Kidney capillary endothelial cell (primary cell): Measurements from ENCODE around the gene EEF2.
A peak's percentile ranks its signal among the peaks of the same experiment; 100 is the strongest.

Source experiments
- DNase-seq: peaks from one replicate; pipeline ENCODE4 v3.0.0-alpha.2; 2018; ENCODE audit warnings: low spot score

Gene EEF2

GRCh38 chr19:3984908-3985642 is at the start of gene EEF2:
Gene EEF2, minus strand, starts transcription at chr19:3985463. Its CDS starts 83 bp downstream, at chr19:3985380.
- DNase-seq: peak; percentile 89

DNA sequence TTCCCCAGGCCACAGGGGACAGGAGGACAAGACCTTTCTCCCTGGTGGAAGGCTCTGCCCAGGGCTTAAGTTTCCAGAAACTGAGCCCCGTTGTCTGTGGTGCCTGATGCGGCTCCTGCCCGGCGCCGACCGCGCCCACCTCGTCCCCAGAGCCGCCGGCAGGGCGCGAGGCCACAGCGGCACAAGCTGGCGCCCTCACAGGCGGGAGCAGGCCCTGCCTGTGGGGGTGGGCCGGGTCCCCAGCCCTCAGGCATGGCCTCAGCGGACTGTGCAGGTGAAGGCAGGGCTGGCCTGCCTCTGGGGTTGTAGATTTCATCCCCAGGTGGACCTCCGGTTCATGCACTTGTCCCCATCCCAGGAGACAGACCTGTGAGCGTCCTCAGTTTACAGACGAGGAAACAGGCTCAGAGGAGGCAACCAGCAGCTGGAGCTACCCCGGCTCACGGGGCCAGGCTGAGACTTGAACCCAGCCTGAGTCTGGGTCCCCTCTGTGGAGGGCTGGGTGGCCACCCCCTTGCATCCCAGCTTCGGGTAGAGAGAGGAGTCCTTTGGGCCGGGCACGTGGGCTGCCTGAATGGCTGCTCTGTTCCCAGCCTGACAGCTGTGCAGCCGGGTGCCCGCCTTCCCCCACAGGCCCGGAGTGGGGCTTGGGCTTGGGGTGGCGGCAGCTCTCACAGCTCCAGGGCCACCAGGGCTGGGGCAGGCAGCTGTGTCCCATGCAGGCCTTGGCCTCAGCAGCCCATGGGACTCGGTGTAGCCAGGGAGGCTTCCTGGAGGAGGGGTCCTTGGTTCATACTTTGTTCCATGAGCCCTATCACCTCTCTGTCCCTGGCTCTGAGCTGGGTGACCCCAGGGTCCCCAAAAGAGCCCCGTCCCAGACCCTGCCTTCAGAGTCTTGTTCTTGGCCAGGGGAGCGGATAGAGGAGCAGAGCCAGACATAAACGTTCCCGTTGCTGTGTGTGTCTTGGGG is 49.1 kb upstream of the EEF2 start:
- no peak for DNase-seq

GRCh38 chr19:4033028-4033956 is 48.0 kb upstream of the EEF2 start:
- DNase-seq: no peak

- no peak for DNase-seq
These were observed 47.2 kb upstream of the EEF2 start for GRCh38 chr19:4032436-4032835.

DNA sequence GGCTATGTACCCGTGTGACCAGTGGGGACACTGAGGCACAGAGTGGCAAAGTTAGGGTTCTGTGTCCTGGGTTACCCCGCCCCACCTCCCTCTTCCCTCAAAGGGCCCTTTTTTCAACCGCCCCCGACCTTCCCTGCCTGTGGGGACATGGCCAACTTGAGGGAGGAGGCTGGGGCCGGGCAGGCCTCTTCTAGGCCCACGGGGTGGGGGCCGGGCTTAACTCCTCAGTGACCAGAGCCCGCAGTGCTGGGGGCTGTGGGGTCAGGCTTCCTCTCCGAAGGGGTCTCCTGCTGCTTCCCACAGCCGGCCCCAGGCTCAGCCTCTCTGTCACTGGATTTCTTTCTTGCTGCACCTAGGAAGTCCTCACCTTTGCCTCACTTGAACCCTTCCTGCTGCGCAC is 46.2 kb upstream of the EEF2 start:
- DNase-seq: no peak

- DNase-seq: no peak
These were observed 45.7 kb upstream of the EEF2 start for GRCh38 chr19:4030981-4031380.

DNA sequence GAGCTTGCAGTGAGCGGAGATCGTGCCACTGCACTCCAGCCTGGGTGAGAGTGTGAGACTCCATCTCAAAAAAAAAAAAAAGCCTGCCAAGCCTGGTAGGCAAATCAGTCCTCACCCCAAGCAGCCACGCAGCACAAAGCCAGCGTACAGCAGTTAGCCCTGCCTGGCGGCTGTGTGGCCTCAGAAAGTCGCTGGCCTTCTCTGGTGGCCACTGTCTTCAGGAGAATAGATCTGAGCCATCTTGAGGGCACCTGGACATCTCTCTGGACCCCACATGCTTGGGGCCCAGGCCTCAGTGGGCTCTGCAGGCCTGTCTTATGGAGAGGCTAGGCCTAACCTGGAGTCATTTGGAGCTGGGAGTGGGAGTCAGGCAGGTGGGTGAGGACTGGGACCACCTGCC is 45.3 kb upstream of the EEF2 start:
- no peak for DNase-seq

- no peak for DNase-seq
These were observed 44.0 kb upstream of the EEF2 start for GRCh38 chr19:4029247-4029614.

DNA sequence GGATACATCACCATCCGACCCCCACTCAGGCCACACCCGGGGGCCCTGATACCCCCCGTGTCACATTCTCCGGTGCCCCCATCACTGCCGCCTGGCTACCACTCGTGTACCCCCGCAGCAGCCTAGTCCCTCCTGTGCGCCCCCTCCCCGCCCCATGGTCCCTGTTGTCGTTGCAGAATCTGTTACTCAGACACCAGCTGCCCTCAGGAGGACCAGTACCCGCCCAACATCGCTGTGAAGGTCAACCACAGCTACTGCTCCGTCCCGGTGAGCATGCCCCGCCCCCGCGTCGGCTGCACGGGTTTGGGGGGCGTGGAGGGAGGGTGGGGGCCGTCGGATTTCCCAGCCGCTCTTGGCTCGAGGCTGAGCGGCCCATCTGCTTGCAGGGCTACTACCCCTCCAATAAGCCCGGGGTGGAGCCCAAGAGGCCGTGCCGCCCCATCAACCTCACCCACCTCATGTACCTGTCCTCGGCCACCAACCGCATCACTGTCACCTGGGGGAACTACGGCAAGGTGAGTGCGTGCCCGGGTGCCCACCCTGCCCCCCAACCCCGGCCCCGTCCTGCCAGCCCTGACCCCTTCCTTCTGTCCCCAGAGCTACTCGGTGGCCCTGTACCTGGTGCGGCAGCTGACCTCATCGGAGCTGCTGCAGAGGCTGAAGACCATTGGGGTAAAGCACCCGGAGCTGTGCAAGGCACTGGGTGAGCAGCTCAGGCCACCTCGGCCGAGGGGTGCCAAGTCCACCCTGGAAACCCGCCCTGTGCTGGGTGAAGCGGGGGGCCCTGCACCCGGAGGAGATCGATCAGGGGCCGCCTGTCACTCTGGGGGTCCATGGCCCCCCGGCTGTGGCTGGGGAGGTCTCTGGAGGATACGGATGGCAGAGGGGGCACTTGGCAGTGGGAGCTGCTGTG is 43.3 kb upstream of the EEF2 start:
- DNase-seq: no peak

GRCh38 chr19:4027146-4027545 is 41.9 kb upstream of the EEF2 start:
- DNase-seq: no peak

- no peak for DNase-seq
These were observed 40.1 kb upstream of the EEF2 start for GRCh38 chr19:4025317-4025716.

DNA sequence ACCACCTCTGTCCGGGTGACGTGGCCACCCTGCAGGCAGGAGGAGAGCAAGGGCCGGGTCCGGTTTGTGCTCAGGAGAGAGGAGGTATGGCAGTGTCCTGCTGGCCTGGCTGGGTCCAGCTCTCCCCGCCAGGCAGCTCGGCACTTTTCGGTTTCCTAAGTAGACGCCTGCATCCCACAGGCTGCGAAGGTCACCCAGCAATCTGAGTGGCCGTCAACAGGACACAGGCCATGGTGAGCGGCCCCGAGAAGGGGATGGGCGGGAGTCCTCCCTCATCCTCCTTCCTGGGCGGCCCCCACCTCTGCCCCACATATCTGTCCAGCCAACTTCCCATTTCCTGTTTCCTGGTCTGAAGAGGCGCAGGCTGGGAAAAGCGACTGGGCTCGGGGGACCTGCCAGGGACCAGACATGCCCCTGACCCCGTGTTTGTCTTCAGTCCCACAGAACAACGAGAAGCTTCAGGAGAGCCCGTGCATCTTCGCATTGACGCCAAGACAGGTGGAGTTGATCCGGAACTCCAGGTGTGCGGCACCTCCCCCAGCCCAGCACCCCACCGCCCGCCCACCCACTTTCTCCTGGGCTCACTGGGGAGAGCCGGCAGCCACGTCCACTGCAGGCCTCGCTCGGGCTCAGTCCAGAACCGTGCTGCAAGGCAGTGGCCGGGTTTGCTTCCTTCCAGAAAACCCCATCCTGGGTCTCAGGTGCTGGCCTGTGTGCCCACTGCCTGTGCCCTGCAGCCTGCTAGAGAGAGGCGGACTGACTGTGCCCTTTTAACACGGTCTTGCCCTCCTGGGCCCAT is 38.5 kb upstream of the EEF2 start:
- no peak for DNase-seq

DNA sequence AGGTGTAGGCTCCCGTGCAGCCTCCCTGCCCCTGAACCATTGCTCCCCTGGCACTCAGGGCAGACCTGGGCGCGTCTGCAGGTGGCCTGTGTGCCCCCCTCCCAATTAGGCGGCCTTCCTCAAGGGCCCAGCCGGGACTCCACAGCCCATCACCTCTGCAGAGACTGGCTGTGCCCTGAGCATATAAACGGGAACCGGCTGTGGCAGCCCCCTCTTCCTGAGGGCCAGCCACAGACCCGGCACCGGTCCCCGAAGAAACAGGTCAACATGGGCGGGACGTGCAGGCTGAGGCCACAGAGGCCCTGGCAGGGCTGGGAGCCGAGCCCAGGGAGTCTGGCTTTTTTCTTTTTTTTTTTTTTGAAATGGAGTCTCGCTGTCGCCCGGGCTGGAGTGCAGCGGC is 34.3 kb upstream of the EEF2 start:
- DNase-seq: no peak

- no peak for DNase-seq
These were observed 33.7 kb upstream of the EEF2 start for GRCh38 chr19:4018775-4019504.

DNA sequence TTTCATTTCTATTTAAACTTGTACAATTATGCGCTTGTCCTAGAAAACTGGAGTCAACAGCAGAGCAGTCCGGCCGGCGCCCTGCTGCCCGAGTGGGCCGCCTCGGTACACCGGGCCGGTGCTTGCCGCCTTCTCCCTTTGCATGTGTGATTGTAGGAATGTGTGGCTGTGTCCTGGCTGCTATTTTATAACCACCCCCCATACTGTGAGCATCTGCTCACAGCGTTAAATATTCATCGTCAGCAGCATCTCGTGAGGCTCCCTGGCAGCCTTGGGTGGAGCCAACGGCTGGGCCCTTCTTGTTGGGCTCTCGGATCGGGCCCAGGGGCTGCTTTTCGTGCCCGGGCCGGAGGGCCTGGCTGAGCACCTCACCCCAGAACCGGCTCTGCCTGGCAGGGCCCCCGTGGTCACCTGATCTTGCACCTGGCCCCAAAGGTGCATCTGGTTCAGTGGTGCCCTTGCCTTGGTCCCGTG is 32.9 kb upstream of the EEF2 start:
- DNase-seq: no peak

GRCh38 chr19:4016903-4017638 is 31.8 kb upstream of the EEF2 start:
- DNase-seq: no peak

- no peak for DNase-seq
These were observed 31.2 kb upstream of the EEF2 start for GRCh38 chr19:4016486-4016885.

DNA sequence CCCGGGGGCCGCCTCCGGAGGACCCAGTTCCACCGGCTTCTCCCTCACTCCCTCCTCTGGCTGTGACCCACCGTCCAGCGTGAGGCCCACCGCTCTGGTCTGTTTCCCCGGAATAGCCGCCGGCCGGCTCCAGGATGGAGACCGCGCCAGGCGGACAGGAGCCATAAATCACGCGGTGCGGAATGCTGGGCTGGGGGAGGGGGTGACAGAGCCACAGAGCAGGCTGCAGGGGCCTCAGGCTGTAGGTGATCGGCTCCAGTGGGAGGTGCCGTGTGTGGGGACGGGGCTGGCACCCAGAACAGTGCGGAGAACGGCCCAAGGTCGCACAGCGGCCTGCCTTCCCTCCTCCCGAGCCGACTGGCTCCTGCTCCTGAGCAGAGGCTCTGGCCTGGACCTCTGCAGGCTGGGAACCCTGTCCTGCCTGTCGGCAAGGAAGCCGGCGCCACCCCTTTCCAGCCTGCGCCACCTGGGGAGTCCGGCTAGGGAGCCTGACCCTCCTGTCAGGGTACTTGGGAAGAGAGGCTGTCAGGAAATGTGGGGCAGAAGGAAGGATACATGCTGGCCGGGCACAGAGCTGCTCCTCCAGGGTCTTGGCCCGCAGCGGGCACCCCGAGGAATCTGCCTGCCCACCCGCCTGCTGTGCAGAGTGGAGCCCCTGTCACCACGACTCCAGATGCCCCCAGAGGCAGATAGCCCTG is 30.6 kb upstream of the EEF2 start:
- DNase-seq: peak; percentile 36
